Small intestine (tissue), 16 donors: ENCODE data around the gene SEZ6L. TPM values are rescaled to one million over a fixed set of nuclear protein-coding genes. Genes with fewer than 3 reads are reported as not detected.

Experiments used
- DNase-seq, 2 donors: peaks; one replicate each; pipeline versions ENCODE4 v3.0.0 to v3.0.0-alpha.2; 2013
- FAIRE-seq: peaks from 2 replicates; lab custom pipeline; 2012; peaks lifted over from hg19 to GRCh38; lab: Jason Lieb, UNC
- H3K27ac ChIP-seq, 3 donors: one replicate each; pipeline ENCODE4 v1.5.1; 2013; ENCODE audit warnings: low read length in 2 of 3, mild to moderate bottlenecking in 2 of 3, control low read depth in 1 of 3, inconsistent platforms in 1 of 3, low read depth in 1 of 3, moderate library complexity in 1 of 3
- H3K27me3 ChIP-seq, 3 donors: one replicate each; pipeline ENCODE4 v1.6.1; 2013; ENCODE audit warnings: low read length in 3 of 3, inconsistent platforms in 1 of 3; ENCODE audit not compliant: control insufficient read depth in 3 of 3, insufficient read depth in 3 of 3
- H3K36me3 ChIP-seq, 3 donors: one replicate each; pipeline ENCODE4 v1.6.1; 2013; ENCODE audit warnings: low read length in 3 of 3, inconsistent platforms in 1 of 3, low read depth in 1 of 3, mild to moderate bottlenecking in 1 of 3, moderate library complexity in 1 of 3; ENCODE audit not compliant: control insufficient read depth in 3 of 3, insufficient read depth in 2 of 3
- H3K4me1 ChIP-seq, 3 donors: one replicate each; pipeline ENCODE4 v1.6.1; 2013; ENCODE audit warnings: low read length in 2 of 3, inconsistent platforms in 1 of 3, low read depth in 1 of 3, mild to moderate bottlenecking in 1 of 3, moderate library complexity in 1 of 3; ENCODE audit not compliant: control insufficient read depth in 3 of 3, insufficient read depth in 2 of 3
- H3K4me3 ChIP-seq, 3 donors: one replicate each; pipeline ENCODE4 v1.5.1; 2013; ENCODE audit warnings: low read length in 3 of 3, control low read depth in 1 of 3, inconsistent platforms in 1 of 3, low read depth in 1 of 3, mild to moderate bottlenecking in 1 of 3, moderate library complexity in 1 of 3
- H3K9me3 ChIP-seq, 2 donors: one replicate each; pipeline ENCODE4 v1.6.1; 2013; ENCODE audit warnings: low read depth in 1 of 2, low read length in 1 of 2; ENCODE audit not compliant: control insufficient read depth in 2 of 2, insufficient read depth in 1 of 2
- WGBS, 3 donors: extraction: QIAGEN DNeasy Blood & Tissue Kit; methylation state at CpG; one replicate each; pipeline ENCODE4 v1.1.7; 2013; 5-methylcytosine and 5-hydroxymethylcytosine counted together
- long read RNA-seq, 10 donors: transcript quantifications; one replicate each; lab custom pipeline, GENCODE V29; 2026
- polyA plus RNA-seq, 4 donors: library from polyadenylated mRNA; stranded (reverse) in 3 of 4; unstranded in 1 of 4; fragments of 200-250 nt in 3 of 4; fragments of 120-200 nt in 1 of 4; gene quantifications; one replicate each; pipeline versions ENCODE4 v1.2.1 to v1.2.3, GENCODE V29; 2013
- donor health status: healthy with polysubstance abuse.
- donor health status: control.
- donor health status: control.
- donor health status: Bipolar disorder and iron deficiency.
- donor health status: healthy.

Gene SEZ6L
- under 1 TPM in 2 of 4 donors, not detected in 2; 0.25 to 0.91 TPM for polyA plus RNA-seq
- long read RNA-seq, donor 1: 0 reads
- long read RNA-seq, donor 2: 0 reads
- long read RNA-seq, donor 3: 0 reads
- long read RNA-seq, donor 4: 0 reads
- long read RNA-seq, donor 5: 0 reads
- long read RNA-seq, donor 6: 0 reads
- long read RNA-seq, donor 7: 0 reads
- long read RNA-seq, donor 8: 0 reads
- long read RNA-seq, donor 9: 0 reads
- long read RNA-seq, donor 10: 0 reads

DNA sequence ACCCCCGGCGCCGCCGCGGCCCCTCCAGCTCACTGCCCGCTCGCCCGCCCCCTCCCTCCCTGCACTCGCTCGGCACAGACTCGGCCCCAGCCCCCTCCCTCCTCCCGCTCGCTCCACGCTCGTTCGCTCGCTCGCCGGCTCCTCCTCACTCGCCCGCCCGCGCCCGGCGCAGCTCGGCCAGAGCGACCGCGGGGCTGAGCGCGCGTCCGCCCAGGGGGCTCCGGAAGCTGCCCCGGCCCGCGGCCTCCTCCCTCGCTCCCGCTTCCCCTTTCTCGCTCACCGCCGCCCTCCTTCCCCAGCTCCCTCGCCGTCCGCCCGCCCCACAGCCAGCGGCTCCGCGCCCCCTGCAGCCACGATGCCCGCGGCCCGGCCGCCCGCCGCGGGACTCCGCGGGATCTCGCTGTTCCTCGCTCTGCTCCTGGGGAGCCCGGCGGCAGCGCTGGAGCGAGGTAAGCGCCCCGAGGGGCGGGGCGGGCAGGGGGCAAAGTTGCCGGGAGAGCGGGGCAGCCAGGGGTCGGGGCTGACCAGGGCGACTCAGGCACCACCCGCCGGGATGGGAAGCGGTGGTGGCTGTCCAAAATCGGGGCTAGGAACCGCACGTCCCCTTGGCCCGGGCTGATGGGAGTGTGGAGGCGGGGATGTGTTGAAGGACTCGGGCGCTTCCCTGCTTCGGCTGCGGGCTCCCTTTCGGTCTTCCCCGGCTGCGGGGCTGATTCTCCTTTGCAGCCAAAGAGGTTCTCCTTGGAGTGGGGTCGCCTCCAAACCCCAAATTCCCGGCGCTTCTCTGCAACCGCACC is at the start of gene SEZ6L:
Gene SEZ6L, plus strand, starts transcription at position 148 of the 797 bp plus-strand sequence. Its CDS starts 208 bp downstream, at position 356.
- Histone ChIP-seq H3K27ac (no peak within 1 kb of the TSS), H3K9me3 (no peaks in the 10 kb centered on the region), H3K4me1 (no peaks in the 10 kb centered on the region), H3K36me3 (no peaks in the 10 kb centered on the region), H3K27me3 (peaks cover 14 to 34% (median 29%) of the 10 kb centered on the region in 3 donors), H3K4me3 (peak within 1 kb of the TSS in 2 of 3 donors; percentile 15 to 17)
- FAIRE-seq (no peak), DNase-seq (peak in 1 of 2 donors; percentile 17)
- 1 to 5% (median 2%) methylated on average over 57 to 92 of the region's 92 CpGs for WGBS, 3 donors

DNA sequence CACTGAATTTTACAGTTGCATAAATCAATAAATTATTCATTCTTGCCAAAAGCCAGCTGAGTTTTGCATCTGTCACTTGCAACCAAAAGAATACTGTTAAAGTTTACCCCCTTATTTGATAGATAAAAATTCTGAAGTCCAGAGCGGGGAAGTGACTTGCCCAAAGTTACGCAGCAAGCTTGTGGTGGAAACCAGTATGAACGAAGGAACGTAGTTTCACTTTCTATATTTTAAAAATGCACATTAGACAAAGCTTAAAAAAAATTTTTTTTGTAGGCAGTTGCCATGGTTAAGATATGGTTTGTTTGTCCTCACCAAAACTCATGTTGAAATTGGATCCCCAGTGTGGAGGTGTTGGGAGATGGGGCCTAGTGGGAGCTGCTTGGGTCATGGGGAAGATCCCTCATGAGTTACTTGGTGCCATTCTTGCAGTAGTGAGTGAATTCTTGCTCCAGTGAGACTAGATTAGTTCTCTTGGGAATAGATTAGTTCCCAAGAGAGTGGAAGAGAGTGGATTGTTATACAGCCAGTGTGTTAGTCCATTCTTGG is 46.3 kb upstream of the SEZ6L start:
- FAIRE-seq (no peak), DNase-seq (no peak)
- peaks cover 0 to 3% (median 0%) of the 10 kb centered on the region in 3 donors for H3K27me3 ChIP-seq
- H3K36me3 ChIP-seq: no peaks in the 10 kb centered on the region
- H3K27ac ChIP-seq: no peak overlapping the region
- WGBS, 3 donors: 55 to 82% (median 78%) methylated on average over 4 of the region's 4 CpGs
- H3K9me3 ChIP-seq: no peaks in the 10 kb centered on the region
- no peaks in the 10 kb centered on the region for H3K4me1 ChIP-seq
- no peak overlapping the region for H3K4me3 ChIP-seq

DNA sequence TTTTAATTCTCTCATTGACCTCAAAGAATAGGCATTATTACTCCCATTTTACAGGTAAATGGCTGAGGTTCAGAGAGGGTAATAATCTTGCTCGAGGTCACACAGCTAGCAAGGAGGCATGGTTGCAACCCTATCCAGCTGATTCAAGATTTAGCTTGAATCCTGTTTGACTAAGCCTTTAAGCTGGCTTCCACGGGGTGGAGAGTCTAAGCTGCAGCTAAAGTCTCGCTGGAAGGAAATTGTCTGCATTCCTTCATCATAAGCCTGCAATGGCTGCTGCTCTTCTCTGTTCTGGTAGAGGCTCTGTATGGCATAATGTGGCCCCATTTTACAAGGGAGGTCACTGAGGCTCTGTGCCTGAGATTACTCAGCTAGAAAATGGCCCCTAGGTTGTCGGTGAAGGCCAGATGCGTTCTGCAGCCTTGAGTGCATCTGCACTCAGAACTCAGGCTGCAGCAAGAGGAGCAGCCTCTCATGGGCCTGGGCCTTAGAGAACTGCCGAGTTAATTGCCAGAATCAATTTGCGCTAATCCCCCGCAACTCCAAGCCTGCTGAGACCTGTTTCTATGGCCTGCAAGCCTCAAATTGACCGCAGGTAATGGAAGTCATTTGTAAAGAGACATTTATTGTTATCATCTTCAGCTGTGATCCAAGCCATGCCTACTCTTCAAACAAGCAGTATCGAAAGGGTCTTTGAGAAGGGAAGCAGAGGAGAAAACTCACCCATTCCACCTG is 44.1 kb upstream of the SEZ6L start:
- DNase-seq: no peak
- no peaks in the 10 kb centered on the region for H3K36me3 ChIP-seq
- H3K27me3 ChIP-seq: no peaks in the 10 kb centered on the region
- no peak overlapping the region for H3K4me3 ChIP-seq
- H3K4me1 ChIP-seq: no peaks in the 10 kb centered on the region
- FAIRE-seq: no peak
- WGBS, 3 donors: 64 to 75% (median 73%) methylated on average over 10 of the region's 10 CpGs
- no peaks in the 10 kb centered on the region for H3K9me3 ChIP-seq
- no peak overlapping the region for H3K27ac ChIP-seq

DNA sequence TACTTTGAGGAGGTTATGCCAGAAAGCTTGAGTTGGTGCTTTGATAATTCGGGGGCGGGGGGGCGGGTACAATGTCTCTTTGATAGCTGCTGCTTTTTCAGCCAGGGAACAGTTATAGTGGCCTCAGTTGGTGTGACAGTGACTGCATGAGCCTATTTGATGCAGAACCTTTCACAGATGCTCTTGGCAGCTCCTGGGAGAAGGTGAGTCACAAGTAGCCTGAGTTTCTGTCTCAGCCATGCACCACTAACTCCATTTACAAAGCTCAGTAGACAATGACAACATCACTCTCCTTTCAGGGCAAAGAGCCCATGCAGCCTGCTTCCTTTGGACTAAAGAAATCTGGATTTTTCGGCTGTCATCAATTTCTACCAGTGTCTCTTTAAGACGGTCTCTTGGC is 42.1 kb upstream of the SEZ6L start:
- Histone ChIP-seq H3K9me3 (no peaks in the 10 kb centered on the region), H3K4me3 (no peak overlapping the region), H3K27me3 (no peaks in the 10 kb centered on the region), H3K36me3 (no peaks in the 10 kb centered on the region), H3K4me1 (no peaks in the 10 kb centered on the region), H3K27ac (no peak overlapping the region)
- 59 to 74% (median 65%) methylated on average over 5 of the region's 5 CpGs for WGBS, 3 donors
- DNase-seq: no peak
- no peak for FAIRE-seq

DNA sequence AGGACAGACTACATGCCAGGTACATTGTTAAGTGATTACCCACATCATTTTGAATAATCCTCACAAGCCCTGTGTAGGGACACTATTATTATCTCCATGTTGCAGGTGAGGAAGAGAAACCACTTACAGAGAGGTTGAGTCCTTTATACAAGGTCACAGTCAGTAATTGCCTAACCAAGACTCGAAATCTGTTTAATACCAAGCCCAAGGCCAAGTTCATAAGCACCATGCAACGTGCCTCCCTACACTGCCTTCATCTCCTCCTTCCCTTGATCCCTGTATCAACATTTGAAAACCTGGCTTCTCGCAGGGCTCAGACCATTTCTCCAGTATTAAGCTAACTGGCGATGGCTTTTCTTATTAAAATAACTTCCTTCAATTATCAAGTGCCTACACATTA is 41.7 kb upstream of the SEZ6L start:
- WGBS, 3 donors: 43 to 55% (median 46%) methylated on average over 4 of the region's 4 CpGs
- no peaks in the 10 kb centered on the region for H3K9me3 ChIP-seq
- no peaks in the 10 kb centered on the region for H3K4me1 ChIP-seq
- FAIRE-seq (no peak), DNase-seq (no peak)
- no peak overlapping the region for H3K27ac ChIP-seq
- H3K27me3 ChIP-seq: no peaks in the 10 kb centered on the region
- H3K36me3 ChIP-seq: no peaks in the 10 kb centered on the region
- no peak overlapping the region for H3K4me3 ChIP-seq

DNA sequence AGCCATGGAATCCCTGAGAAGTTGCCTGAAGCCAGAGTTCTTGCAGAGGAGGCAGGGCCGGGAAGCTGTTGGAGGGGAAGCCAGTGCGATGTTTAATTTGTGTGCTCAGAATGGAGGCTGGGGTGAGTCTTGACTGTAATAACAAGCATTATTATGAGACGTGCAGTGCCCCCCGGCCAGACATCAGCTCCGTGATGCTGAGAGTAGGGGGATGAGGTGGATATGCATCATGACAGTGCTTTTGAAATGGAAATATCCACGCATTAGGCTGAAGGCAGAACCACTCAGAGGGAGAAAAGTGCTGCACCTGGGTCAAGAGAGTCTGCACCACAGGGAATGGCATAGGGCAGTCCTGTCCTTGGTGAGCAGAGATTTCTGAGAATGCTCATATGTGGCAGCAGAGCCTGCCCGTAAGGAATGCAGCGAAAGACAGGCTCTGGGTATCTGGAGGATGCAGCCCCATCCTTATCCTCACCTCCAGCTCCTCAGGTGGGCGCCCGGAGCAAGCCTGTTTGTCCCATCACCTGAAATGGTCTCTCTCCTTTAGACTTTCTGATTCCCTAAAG is 37.6 kb upstream of the SEZ6L start:
- H3K4me3 ChIP-seq: no peak overlapping the region
- H3K9me3 ChIP-seq: no peaks in the 10 kb centered on the region
- no peak for FAIRE-seq
- H3K36me3 ChIP-seq: no peaks in the 10 kb centered on the region
- no peak for DNase-seq
- H3K27me3 ChIP-seq: no peaks in the 10 kb centered on the region
- WGBS, 3 donors: 51 to 60% (median 54%) methylated on average over 10 of the region's 10 CpGs
- no peak overlapping the region for H3K27ac ChIP-seq
- no peaks in the 10 kb centered on the region for H3K4me1 ChIP-seq

DNA sequence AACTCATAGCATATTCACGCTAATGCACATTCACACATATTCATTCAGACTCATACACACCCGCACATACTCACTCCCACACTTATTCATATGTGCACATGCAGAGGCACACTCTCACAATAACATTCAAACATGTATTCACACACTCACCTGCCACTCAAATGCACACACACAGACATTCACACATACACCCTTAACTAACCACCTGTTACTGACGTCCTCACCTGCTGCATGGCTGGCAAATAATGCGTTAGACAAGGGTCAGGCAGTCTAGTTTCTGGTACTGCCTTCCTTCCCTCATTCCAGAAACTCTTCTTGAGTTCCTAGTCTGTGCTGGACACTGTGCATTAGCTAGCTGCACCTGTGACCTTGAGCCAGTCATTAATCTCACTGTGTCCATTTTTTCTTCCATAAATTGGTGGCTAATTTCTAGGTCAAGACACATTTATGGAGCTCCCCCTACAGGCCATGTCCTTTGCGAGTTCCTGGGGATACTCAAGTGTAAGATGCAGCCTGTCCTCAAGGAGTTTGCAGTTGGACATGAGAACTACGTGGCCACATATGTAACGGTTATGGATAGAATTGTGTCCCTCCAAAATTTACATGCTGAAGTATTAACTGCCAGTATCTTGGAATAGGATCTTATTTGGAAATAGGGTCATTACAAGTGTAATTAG is 34.5 kb upstream of the SEZ6L start:
- Histone ChIP-seq H3K9me3 (no peaks in the 10 kb centered on the region), H3K4me3 (no peak overlapping the region), H3K4me1 (no peaks in the 10 kb centered on the region), H3K27ac (no peak overlapping the region), H3K36me3 (no peaks in the 10 kb centered on the region), H3K27me3 (no peaks in the 10 kb centered on the region)
- DNase-seq (no peak), FAIRE-seq (no peak)
- 73 to 78% (median 75%) methylated on average over 7 of the region's 7 CpGs for WGBS, 3 donors
